ENCODE data around the gene CTPS2. TPM values are rescaled to one million over a fixed set of nuclear protein-coding genes. Genes with fewer than 3 reads are reported as not detected.
"Not testable (repeated sequence)": the region's sequence is repeated elsewhere in the genome, so short reads cannot be mapped to it uniquely, and the experiment has no call there.

The CTPS2 gene
- total RNA-seq, 1 experiment from 2014 or later: 9.6 TPM

DNA sequence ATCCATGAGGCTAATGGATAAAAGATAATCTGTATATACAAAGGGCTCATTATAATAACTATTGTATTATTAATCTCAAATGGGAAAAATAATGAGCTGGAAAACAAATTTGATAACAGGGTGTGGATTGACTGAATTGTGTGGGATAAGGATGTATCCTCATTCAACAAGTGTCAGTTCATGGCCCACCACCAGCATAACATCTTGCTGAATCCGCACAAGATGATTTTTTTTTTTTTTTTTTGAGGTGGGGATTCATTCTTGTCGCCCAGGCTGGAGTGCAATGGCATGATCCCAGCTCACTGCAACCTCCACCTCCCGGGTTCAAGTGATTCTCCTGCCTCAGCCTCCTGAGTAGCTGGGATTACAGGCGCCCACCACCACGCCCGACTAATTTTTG is 3.2 kb upstream of the CTPS2 start:
- H2AFZ ChIP-seq (ENCODE audit: low read depth, low read length, poor library complexity, severe bottlenecking); RAD21 ChIA-PET (ENCODE audit: low non-redundant PET in 1 of 2, low total read pairs in 2 of 2, uncharacterized antibody in 2 of 2, unreplicated experiment in 2 of 2); DNase-seq (ENCODE audit: low read depth, low spot score); H3K4me3 ChIP-seq (replicated peaks in 1 of 2; ENCODE audit: low read depth in 1 of 2, low read length in 2 of 2); H4K20me1 ChIP-seq (ENCODE audit: insufficient read depth); H3K9me3 ChIP-seq (ENCODE audit: control insufficient read depth in 1 of 2, insufficient read depth in 1 of 2, low read depth in 1 of 2, low read length in 2 of 2); CTCF ChIA-PET; H3K27me3 ChIP-seq (ENCODE audit: insufficient read depth, low read length); H3K27ac ChIP-seq (ENCODE audit: low read depth, low read length); BruUV-seq (replicated peaks); H3K9me2 ChIP-seq (ENCODE audit: insufficient read depth); H3K36me3 ChIP-seq (ENCODE audit: control insufficient read depth in 1 of 2, insufficient read depth in 2 of 2, low read length in 2 of 2); H3K9ac ChIP-seq (ENCODE audit: low read length); H3K4me2 ChIP-seq (ENCODE audit: low read length); POLR2A ChIA-PET; ATAC-seq: not testable (repeated sequence)
- intact Hi-C loops (cut with micrococcal nuclease): loop anchor here (10.0 kb wide), 1 partner anchor 861 kb away; the partner anchor contains the start of gene AP1S2
- Histone ChIP-seq H3K79me2 (ENCODE audit: insufficient read depth, low read length) (peaks cover 12% of the 10 kb centered on the region), H3K4me1 (ENCODE audit: control insufficient read depth in 1 of 2, insufficient read depth in 2 of 2, low read length in 2 of 2) (peaks cover 4 to 27% of the 10 kb centered on the region in 2 experiments; a peak in 1 of 4 replicates)

- ATAC-seq (no peak), DNase-seq (ENCODE audit: low read depth, low spot score) (no peak)
- Histone ChIP-seq H4K20me1 (ENCODE audit: insufficient read depth) (no peaks in the 10 kb centered on the region), H2AFZ (ENCODE audit: low read depth, low read length, poor library complexity, severe bottlenecking) (no peak overlapping the region), H3K9ac (ENCODE audit: low read length) (no peak overlapping the region), H3K9me3 (ENCODE audit: control insufficient read depth in 1 of 2, insufficient read depth in 1 of 2, low read depth in 1 of 2, low read length in 2 of 2) (no peaks in the 10 kb centered on the region), H3K9me2 (ENCODE audit: insufficient read depth) (no peaks in the 10 kb centered on the region), H3K79me2 (ENCODE audit: insufficient read depth, low read length) (peaks cover under 1% of the 10 kb centered on the region; the same call in 1 of the 2 replicates), H3K27ac (ENCODE audit: low read depth, low read length) (no peak overlapping the region), H3K4me3 (replicated peaks in 1 of 2; ENCODE audit: low read depth in 1 of 2, low read length in 2 of 2) (no peak overlapping the region), H3K4me1 (ENCODE audit: control insufficient read depth in 1 of 2, insufficient read depth in 2 of 2, low read length in 2 of 2) (peaks cover 4 to 22% of the 10 kb centered on the region in 2 experiments; a peak in 1 of 4 replicates), H3K27me3 (ENCODE audit: insufficient read depth, low read length) (no peaks in the 10 kb centered on the region), H3K4me2 (ENCODE audit: low read length) (no peak overlapping the region), H3K36me3 (ENCODE audit: control insufficient read depth in 1 of 2, insufficient read depth in 2 of 2, low read length in 2 of 2) (no peaks in the 10 kb centered on the region)
- ChIA-PET CTCF (no interaction called here), POLR2A (interaction anchor here (1.5 kb wide), 1 partner anchor 57 kb away, joined by 5 read pairs; no protein-coding TSS in a partner anchor), RAD21 (ENCODE audit: low non-redundant PET in 1 of 2, low total read pairs in 2 of 2, uncharacterized antibody in 2 of 2, unreplicated experiment in 2 of 2) (no interaction called here)
- intact Hi-C loops (cut with micrococcal nuclease): loop anchor here (10.0 kb wide), 1 partner anchor 860 kb away; the partner anchor contains the start of gene AP1S2
- no TSS peak for BruUV-seq (replicated peaks)
- TF ChIP-seq, protein P1, sequence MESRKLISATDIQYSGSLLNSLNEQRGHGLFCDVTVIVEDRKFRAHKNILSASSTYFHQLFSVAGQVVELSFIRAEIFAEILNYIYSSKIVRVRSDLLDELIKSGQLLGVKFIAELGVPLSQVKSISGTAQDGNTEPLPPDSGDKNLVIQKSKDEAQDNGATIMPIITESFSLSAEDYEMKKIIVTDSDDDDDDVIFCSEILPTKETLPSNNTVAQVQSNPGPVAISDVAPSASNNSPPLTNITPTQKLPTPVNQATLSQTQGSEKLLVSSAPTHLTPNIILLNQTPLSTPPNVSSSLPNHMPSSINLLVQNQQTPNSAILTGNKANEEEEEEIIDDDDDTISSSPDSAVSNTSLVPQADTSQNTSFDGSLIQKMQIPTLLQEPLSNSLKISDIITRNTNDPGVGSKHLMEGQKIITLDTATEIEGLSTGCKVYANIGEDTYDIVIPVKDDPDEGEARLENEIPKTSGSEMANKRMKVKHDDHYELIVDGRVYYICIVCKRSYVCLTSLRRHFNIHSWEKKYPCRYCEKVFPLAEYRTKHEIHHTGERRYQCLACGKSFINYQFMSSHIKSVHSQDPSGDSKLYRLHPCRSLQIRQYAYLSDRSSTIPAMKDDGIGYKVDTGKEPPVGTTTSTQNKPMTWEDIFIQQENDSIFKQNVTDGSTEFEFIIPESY (IDR thresholded peaks at IDR 0.05; ENCODE audit: extremely low read depth, insufficient replicate concordance, low read length): no peak
- TF ChIP-seq CBX3 (IDR thresholded peaks at IDR 0.05; ENCODE audit: low read depth): no peak
Observed at GRCh38 chrX:16714504-16714903, 2.0 kb upstream of the CTPS2 start.

Data from HCT116 (cell line).